Fibroblast of gingiva (primary cell): Measurements from ENCODE around the gene CARHSP1.
"Not testable (repeated sequence)": the region's sequence is repeated elsewhere in the genome, so short reads cannot be mapped to it uniquely, and the experiment has no call there.

ENCODE experiments used
- DNase-seq: peaks from one replicate; pipeline ENCODE4 v3.0.0-alpha.2; 2011; ENCODE audit warnings: low read depth

CARHSP1 gene

DNA sequence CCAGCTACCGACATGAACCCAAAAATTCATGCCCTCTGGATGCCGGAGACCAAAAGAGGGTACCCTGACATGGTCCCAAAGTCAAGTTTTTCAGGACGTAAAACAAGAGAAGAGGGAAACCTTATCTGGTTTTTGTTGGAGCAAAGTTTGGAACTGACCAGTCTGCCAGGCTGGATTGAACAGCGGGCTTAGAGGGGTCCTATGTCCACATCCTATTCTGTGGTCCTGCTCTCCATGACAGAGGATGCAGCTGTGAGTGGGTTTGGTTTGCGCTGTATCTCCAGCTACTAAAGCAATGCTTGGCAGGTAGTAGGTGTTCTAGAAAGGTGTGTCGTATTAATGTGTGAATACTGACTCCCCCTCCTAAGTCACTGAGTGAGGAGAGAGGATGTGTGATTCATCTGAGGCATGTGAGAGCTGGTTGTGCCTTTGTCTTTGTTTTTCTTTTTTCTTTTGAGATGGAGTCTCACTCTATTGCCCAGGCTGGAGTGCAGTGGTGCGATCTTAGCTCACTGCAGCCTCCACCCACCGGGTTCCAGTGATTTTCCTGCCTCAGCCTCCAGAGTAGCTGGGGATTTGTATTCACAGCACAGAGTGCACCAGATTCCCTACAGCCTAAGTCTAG is 40.2 kb downstream of the CARHSP1 start:
- no peak for DNase-seq

DNA sequence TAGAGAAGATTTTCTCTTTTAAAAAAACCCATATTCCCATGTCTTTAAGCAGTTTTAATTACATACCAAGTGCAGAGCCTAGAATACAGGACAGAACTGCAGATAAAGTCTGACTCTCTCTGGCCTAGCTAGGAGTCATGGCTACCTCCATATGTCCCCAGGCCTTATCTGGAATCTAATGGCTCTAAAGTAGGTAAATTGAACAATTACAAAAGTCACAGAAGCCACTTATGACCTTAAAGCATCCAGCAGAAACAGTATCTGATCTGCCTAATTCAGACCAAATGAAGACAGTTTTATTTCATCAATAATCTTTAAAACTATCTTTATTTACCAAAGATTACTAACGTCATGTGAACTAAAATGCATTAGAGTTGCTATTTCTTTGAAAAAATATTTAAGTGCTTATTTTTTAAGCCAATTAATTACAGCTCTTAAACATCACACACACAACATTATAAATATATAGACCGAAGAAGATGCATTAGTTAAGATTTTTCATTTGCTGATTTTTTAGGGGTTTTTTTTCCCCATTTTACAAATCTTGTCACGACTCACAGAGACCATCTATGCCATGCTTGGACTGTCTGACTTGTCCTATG is 42.4 kb downstream of the CARHSP1 start:
- no peak for DNase-seq

DNA sequence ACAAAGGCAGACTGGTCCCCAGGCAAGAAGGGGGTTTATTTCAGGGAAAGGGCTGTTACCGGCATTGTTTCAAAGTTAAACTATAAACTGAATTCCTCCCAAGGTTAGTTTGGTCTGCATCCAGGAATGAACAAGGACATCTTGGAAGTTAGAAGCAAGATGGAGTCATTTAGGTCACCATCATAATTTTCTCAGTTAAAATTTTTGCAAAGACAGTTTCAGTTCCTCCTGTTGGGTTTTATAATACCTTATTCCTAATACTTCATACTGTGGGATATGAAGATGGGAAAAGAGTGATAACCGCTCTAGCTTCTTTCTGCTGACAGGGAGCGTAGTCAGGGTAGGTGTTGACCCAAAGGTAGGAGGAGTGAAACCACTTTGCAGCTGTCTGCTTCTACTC is 46.4 kb downstream of the CARHSP1 start:
- no peak for DNase-seq

DNA sequence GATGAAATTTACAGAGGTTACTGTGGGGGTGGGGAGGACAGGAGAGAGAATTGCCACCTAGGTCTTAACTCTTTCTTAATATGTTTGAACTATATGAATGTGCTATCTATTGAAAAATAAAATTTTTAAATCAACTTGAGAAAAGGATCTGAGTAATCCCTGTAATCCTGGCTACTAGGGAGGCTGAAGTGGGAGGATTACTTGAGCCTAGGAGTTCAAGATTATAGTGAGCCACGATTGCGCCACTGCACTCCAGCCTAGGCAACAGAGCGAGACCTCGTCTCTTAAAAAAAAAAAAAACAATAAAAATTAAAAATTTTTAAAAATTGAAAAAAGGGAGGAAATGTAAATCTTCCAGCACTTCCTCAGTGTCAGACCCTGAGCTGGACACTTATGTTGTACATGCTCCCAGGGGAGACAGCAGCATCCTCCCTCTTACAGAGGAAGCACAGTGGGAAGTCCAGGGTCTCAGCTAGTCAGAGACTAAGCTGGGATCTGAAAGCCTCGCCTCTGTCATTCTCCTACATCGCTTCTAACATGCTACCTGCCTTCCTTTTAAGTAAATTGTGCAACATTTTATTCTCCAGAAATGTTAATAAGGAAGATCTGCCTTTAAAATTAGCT is 49.3 kb downstream of the CARHSP1 start:
- DNase-seq = no peak

DNA sequence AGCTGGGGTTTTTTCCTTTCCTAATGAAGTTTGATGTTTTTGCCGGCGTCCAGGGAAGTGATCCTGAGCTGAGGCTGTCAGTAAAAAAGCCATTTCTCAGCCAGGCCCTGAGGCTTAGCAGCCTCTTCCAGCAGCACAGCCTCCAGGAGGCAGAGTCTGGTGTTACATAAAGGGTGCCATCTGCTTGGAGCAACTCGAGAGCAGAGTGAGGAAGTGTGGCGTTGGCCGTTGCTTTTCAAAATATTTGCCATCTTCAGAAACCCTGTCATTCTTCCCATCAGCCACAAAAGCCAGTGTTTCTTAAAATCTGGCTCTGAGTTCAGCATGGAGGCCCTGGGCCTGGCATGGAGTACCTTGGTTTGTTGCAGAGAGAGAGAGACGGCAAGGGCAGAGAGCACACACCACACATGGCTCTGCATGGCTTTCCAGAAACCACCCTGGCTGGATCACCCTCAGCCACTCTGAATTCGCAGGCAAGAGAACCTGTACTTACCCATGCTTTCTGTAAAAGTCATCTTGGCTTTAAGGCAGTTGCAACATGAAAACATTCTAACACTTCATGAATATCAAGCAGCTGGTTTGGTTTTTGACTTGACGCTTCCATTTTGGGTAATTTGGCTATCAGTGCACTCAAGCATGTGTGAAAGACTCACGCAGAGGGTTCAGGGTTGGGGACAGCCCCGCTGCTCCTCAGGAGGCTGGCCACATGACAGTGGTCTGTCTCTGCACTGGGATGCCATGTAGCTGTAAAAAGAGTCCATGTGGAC is 50.1 kb downstream of the CARHSP1 start:
- DNase-seq = no peak

DNA sequence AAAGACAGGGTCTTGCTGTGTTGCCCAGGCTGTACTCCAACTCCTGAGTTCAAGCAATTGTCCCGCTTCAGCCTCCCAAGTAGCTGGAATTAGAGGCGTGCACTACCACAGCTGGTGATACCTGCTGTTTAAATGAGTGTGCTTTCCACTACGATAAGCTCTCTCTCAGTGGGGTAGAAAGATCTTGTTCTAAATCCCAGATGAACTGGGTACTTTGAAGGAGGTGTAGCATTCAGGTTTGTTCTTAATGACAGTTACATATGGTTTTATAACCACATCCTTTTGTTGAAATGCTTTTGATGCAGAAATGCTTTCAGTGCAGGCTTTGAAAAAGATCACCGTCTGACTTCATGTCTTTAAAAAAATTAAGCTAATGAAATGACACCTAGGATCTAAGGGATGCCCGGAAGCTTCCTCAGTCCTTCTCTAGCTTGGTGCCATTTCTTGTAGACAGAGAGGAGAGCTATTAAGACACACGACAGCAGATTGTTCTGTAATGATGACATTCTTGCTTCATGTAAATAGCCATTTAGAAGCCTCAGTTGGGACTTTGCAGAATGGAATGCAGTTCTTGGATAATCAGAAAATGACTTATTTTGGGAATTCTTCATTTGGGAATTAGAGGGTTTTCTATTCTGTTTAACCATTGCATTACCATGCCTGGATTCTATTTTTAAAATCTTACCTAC is 51.7 kb downstream of the CARHSP1 start:
- no peak for DNase-seq

DNA sequence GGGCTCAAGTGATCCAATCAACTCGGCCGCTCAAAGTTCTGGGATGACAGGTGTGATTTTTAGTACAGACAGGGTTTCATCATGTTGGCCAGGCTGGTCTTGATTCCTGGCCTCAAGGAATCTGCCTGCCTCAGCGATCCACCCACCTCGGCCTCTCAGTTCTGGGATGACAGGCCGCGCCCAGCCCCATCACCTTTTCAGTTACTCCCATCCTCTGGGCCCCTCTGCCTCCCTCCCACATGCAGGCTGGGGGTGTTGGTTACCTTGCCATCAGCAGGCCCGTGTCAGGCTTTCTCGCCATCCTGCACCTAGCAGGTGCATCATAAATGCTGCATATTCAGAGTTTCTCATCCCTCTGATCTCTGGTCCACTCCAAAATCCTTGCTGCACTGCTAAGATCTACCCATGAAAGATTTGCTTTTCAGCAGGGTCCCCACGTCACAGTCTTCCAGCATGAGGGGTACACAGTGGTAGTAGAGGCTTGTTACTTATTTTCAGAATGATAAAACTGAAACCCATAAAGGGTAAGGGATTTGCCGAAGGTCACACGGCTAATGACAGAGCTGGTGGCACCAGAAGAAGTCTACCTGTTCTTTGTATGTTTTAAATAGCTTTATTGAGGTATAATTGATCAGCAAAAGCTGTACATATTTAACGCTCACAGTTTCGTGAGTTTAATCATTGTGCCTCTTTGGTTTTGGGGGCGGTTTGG is 54.6 kb downstream of the CARHSP1 start:
- DNase-seq = no peak

DNA sequence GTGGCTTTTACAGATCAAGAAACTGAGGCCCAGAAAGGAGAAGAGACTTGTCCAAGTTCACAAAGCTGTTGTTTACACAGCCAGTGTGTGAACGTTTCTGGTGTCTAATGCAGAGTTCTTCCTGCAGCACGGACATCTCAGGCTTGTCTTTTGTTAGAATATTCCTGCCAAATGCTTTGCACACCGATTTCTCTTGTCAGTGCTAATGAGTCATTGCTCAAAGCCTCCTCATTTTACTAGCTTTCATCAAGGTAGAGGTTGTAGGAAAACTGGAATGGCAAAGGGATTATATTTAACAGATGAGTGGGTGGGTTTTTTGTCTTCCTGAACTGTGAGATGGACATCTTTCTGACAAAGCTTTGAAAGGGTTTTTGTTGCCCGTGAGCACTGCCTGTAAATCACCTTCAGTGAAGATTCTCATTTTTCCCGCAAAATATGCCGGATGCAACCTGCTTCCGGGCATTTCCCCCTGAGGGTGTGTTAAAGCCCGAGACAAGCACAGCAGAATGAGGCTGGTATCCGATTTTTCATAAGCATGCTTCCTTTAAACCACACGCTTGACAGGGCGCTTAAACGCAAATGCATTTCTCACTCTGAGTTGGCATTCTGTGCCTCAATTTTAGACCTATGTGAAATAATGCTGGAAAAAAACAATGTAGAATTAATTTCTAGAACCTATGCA is 56.5 kb downstream of the CARHSP1 start:
- no peak for DNase-seq

DNA sequence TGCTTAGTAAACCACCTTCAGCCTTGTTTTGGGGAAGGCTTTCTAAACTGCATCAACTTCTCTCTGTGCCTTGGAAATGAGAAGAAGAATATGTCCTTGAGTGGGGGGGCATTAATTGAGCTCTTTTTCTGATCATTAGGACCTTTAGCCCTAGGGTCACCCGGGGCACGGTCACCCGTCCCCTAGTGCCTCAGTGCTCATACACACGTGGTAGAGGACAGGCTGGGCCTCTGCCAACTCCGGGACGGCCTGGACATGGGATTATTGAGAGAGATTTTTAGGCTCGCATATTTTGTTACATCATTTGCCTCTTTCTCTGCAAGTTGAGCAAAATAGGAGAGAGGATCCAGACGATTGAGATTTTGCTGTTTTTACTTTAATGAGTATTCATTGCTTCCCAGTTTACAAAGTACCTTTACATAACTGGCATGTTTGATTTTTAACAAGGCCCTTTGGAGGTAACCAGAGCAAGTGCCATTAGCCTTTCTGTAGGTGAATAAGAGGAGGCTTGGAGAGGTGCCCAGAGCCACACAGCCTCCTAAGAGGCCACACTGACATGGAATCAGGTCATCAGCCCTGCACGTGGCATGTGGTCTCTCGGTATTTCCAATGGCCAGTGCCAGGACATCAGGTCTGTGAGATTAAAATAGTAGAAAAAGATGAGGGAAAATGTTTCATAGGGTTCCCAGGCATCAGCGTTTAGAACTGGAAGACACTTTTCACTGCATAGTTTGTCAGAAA is 60.0 kb downstream of the CARHSP1 start:
- DNase-seq = no peak

DNA sequence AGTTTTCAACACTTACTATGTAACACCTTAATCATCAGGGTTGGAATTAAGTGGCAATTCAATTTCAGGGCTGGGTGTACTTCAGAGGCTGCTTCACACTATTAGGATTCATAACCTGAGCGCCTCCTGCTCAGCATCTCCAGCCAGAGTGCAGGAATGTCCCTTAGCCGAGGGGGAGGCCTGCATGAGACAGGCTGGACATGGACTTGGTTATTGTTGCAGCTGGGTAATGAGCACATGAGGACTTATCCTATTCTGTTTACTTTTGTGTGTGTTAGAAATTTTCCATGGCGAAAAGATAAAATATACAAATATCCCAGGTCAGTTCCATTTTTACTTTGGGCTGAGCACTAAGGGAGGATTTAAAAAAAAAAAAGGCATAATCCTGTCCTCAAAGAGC is 60.8 kb downstream of the CARHSP1 start:
- no peak for DNase-seq

DNA sequence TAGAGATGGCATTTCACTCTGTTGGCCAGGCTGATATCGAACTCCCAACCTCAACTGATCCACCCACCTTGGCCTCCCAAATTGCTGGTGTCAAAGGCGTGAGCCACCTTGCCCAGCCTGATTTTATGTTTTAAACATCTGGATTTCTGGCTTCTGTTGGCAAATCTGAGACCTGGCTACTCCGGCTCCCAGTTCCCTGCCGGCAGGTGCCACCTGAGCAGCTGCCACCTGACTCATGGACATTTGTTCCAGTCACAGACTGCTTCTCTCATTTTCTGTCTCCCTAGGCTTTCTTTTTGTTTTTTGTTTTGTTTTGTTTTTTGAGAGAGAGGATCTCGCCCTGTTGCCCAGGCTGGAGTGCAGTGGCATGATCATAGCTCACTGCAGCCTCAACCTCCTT is 61.6 kb downstream of the CARHSP1 start:
- DNase-seq = no peak

DNA sequence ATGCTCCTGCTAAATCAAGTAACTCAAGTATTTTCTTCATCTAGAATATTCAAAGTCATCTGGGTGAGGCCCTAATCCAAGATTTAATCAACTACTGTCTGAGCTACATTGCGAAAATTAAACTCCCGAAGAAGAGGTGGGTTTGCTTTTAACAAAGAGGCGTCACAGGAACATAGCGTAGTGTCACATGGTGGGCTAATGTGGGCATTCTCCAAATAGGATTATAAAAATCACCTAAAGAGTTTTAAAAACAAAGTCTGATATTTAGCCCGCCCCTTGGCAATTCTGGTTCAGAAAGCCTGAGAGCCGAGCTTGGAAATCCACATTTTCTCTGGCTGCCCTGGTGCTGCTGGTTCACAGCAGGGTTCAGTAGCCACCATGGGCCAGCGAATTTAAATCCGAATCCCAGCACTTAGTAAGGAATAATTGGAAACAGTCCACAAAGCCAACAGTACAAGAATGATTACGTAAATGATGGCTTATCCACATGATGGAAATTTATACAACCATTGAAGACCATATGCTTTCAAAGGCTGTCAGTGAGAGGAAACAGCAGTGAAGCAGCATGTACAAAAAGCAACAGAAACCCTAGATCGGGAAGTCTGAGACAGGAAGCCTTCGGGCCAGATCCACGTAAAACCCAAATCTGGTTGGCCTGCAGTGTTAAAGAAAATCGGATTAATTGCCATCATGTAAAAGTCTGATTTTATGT is 62.4 kb downstream of the CARHSP1 start:
- DNase-seq = peak; percentile 21

DNA sequence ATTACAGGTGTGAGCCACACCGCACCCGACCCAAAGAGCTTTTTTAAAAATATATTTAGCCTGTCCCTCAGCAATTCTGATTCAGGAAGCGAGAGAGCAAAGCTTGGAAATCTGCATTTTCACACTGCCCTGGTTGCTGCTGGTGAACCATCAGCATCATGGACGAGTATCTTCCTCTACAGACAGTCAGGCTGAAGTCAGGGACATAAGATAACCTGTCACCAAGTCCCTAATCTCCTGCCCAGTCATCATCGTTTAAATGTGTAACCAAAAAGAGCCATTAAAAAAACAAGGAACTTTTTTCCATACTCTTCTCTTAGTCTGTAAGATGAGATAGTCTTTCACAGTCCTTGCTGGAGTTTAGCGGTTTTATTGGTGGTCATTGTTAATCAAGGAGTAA is 64.5 kb downstream of the CARHSP1 start:
- no peak for DNase-seq

DNA sequence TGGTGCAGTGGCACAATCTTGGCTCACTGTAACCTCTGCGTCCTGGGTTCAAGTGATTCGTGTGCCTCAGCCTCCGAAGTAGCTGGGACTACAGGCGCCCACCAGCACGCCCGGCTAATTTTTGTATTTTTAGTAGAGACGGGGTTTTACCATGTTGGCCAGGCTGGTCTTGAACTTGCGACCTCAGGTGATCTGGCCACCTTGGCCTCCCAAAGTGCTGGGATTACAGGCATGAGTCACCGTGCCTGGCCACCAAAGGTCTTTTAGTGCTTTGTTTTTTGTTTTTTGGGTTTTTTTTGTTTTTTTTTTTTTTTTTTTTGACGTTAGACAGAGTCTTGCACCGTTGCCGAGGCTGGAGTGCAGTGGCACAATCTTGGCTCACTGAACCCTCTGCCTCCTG is 65.1 kb downstream of the CARHSP1 start:
- DNase-seq = not testable (repeated sequence)
